ENCODE measurements around the gene LYPLAL1.

The LYPLAL1 gene

DNA sequence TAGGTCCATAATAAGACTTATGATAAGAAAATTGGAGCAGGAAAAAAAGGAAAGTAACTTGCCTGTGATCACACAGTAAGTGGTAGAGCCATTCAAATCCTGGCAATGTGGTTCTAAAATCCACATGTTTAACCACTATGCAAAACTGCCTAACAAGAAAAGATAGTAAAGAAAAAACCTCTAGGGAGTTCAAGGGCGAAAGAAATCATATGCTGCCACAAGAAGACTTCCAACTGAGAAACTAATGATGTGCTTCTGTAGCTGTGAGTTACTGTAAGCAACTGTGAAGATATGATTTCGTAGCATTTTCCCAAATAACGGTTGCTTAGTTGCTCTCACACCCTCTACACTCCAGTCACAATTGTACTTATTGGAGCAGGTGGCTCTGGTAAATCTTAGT, 20.9 kb upstream of the LYPLAL1 start:
- TF ChIP-seq, protein P1, sequence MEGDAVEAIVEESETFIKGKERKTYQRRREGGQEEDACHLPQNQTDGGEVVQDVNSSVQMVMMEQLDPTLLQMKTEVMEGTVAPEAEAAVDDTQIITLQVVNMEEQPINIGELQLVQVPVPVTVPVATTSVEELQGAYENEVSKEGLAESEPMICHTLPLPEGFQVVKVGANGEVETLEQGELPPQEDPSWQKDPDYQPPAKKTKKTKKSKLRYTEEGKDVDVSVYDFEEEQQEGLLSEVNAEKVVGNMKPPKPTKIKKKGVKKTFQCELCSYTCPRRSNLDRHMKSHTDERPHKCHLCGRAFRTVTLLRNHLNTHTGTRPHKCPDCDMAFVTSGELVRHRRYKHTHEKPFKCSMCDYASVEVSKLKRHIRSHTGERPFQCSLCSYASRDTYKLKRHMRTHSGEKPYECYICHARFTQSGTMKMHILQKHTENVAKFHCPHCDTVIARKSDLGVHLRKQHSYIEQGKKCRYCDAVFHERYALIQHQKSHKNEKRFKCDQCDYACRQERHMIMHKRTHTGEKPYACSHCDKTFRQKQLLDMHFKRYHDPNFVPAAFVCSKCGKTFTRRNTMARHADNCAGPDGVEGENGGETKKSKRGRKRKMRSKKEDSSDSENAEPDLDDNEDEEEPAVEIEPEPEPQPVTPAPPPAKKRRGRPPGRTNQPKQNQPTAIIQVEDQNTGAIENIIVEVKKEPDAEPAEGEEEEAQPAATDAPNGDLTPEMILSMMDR (IDR thresholded peaks at IDR 0.05; ENCODE audit: low read depth, low read length, missing control alignments) = no peak
- DNase-seq = no peak
- Histone ChIP-seq H3K27ac (no peak overlapping the region), H3K36me3 (replicated peaks) (no peaks in the 10 kb centered on the region), H3K27me3 (replicated peaks) (no peaks in the 10 kb centered on the region), H3K4me3 (ENCODE audit: low read depth, low read length) (no peak overlapping the region)
- in situ Hi-C loops (cut with HindIII; ENCODE audit: low pct_ligation_motif_present, low sequenced_read_pairs) = no loop called here

DNA sequence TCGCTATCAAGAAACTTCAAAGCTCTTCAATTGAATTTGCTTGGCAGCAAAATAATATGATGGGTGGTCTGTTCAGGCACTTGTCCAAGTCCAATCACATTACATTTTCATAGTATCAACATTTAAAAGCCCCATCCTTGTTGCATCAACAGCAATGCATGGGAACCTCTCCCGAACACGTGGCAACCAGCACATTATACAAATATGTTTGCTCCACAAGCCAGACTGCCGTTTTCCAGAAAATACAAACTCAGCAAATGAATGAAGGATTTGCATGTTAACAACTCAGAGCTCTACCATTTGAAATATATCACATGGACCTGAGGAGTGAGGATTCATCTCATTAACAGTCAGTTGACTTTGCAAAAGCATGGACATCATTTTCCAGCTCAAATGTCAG, 20.0 kb upstream of the LYPLAL1 start:
- Histone ChIP-seq H3K27ac (no peak overlapping the region), H3K27me3 (replicated peaks) (no peaks in the 10 kb centered on the region), H3K36me3 (replicated peaks) (no peaks in the 10 kb centered on the region), H3K4me3 (ENCODE audit: low read depth, low read length) (no peak overlapping the region)
- TF ChIP-seq, protein P1 (IDR thresholded peaks at IDR 0.05; ENCODE audit: low read depth, low read length, missing control alignments) = no peak
- no peak for DNase-seq
- in situ Hi-C loops (cut with HindIII; ENCODE audit: low pct_ligation_motif_present, low sequenced_read_pairs) = no loop called here

DNA sequence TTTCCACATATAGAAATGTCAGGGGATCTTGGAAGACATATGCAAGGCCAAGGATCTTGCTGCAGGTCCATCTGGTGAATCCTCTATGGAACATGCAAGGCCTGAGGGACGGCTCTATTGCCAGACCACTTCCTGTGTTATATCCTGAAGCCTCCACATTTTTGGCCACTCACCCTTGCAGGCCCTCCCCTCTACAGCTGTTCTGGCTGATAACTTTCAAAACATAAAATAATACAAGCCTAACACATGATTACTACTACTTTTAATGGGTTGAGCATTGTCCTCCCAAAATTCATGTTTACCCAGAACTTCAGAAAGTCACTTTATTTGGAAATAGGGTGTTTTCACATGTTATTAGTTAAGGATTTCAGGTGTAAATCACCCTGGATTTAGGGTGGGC, 18.5 kb upstream of the LYPLAL1 start:
- Histone ChIP-seq H3K27me3 (replicated peaks) (no peaks in the 10 kb centered on the region), H3K36me3 (replicated peaks) (no peaks in the 10 kb centered on the region), H3K4me3 (ENCODE audit: low read depth, low read length) (no peak overlapping the region), H3K27ac (no peak overlapping the region)
- DNase-seq = peak; percentile 6
- TF ChIP-seq, protein P1 (IDR thresholded peaks at IDR 0.05; ENCODE audit: low read depth, low read length, missing control alignments) = no peak
- in situ Hi-C loops (cut with HindIII; ENCODE audit: low pct_ligation_motif_present, low sequenced_read_pairs) = no loop called here

DNA sequence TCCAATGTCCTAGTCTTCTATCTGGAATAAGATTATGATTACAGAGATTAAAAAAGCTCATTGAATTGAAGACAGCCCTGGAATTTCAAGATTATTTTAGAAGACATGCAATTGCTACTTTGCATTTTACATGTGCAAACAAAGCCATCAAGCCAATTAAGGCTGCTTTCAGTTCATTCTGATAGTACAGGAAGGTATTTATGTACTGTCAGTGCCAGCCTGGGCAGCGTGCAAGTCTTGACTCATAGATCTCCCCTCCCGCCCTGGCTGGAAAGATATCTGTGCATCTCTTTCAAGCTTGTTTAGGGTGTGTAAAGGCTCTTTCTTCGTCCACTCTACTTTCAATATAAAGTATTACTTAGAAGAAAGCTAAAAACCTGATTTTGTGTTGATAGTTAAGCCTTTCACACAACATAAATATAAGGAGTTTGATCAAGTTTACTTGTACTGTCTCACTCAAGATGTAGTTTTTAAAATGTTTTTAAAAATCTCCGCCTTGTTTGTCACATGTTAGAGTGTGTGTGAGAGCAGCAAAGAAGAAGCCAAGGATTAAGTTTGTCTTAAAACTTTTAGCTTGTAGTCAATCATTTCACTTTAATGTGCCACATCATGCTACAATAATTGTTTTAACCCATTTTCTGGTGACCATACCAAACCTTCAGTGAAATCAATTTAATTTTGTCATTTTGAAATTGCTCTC, 13.6 kb upstream of the LYPLAL1 start:
- DNase-seq = no peak
- Histone ChIP-seq H3K36me3 (replicated peaks) (no peaks in the 10 kb centered on the region), H3K27ac (no peak overlapping the region), H3K4me3 (ENCODE audit: low read depth, low read length) (no peak overlapping the region), H3K27me3 (replicated peaks) (no peaks in the 10 kb centered on the region)
- in situ Hi-C loops (cut with HindIII; ENCODE audit: low pct_ligation_motif_present, low sequenced_read_pairs) = no loop called here
- TF ChIP-seq, protein P1 (IDR thresholded peaks at IDR 0.05; ENCODE audit: low read depth, low read length, missing control alignments) = no peak

DNA sequence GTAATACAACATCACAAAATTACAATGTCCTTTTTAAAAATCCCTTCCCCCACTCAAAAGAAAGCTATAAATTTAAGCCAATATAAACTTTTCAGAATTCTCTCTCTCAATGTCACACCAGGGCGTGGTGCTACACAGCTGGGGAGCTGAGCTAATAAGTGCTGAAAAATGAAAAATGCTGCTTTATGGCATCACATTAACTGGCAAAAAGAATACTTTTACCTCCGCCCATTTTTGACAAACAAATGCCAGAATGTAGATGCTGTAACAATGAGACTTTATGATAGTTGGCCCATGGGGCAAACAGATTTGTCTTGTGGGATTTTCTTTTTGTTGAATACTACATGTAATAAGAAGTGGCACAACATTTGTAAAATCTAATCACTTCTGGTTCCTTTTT, 12.7 kb upstream of the LYPLAL1 start:
- in situ Hi-C loops (cut with HindIII; ENCODE audit: low pct_ligation_motif_present, low sequenced_read_pairs) = no loop called here
- H3K4me3 ChIP-seq (ENCODE audit: low read depth, low read length) = no peak overlapping the region
- no peaks in the 10 kb centered on the region for H3K36me3 ChIP-seq (replicated peaks)
- DNase-seq = no peak
- H3K27ac ChIP-seq = no peak overlapping the region
- no peaks in the 10 kb centered on the region for H3K27me3 ChIP-seq (replicated peaks)
- TF ChIP-seq, protein P1 (IDR thresholded peaks at IDR 0.05; ENCODE audit: low read depth, low read length, missing control alignments) = no peak

DNA sequence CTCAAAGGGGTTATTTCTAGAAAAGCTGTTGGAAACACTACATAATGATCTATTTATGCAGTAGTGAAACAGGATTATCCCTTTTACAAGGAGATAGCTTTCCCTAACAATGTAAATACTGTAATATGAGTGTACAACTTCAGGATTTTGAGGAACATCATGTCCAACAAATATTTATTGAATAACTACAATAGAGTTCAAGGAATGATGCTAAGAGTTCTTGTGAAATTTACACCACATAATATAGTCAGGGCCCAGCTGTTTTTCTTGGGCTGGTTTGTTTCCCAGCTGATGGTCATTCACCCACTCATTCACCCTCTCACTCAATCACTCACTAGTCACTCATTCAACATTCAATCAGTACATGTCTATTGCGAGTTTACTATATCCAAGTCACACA, 12.3 kb upstream of the LYPLAL1 start:
- in situ Hi-C loops (cut with HindIII; ENCODE audit: low pct_ligation_motif_present, low sequenced_read_pairs) = no loop called here
- H3K27ac ChIP-seq = no peak overlapping the region
- no peaks in the 10 kb centered on the region for H3K27me3 ChIP-seq (replicated peaks)
- DNase-seq = no peak
- H3K36me3 ChIP-seq (replicated peaks) = no peaks in the 10 kb centered on the region
- H3K4me3 ChIP-seq (ENCODE audit: low read depth, low read length) = no peak overlapping the region
- TF ChIP-seq, protein P1 (IDR thresholded peaks at IDR 0.05; ENCODE audit: low read depth, low read length, missing control alignments) = no peak
